HL-60 (cell line): Measurements from ENCODE around the gene BAZ1B.

ENCODE experiments used
- POLR2AphosphoS5 ChIP-seq: IDR thresholded peaks from 2 replicates; pipeline ENCODE4 v1.6.1; 2012; ENCODE audit warnings: low read depth
- TF ChIP-seq, protein P1 (sequence below): IDR thresholded peaks from one replicate; pipeline ENCODE4 v1.5.1; 2011; ENCODE audit warnings: low read length, control low read depth, inconsistent platforms; ENCODE audit not compliant: insufficient read depth
- TF ChIP-seq, protein P2 (sequence below): IDR thresholded peaks from 2 replicates; pipeline ENCODE4 v1.6.1; 2012; ENCODE audit warnings: low read depth; ENCODE audit not compliant: insufficient replicate concordance

DNA sequence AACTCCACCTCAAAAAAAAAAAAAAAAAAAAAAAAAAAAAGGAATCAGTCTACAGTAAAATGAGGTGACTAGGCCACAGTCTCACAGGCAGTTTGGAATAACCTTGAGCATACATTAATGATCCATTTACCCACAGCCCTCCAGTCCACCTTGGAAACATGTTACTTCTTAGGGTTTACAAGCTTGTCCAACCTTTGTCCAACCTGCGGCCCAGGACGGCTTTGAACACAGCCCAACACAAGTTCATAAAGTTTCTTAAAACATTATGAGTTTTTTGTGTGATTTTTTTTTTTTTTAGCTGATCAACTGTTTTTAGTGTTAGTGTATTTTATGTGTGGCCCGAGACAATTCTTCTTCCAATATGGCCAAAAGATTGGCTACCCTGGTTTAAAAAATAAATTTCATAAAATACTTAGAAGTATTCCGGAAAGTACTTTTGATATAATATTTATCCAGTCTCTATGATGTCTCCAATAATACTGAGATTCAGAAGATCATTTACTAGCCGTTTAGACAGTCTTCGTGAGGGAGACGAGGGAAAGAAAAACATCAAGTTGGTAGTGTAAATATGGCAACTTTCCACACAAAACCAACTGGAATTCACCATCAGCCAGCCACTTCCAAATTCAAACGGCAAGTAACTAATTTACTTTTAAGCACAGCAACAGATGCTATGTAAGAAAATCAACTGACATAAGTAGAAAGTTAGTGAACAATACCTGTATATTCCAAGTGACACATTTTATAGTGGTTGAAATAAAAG, 9.9 kb downstream of the BAZ1B start:
- TF ChIP-seq, protein P1, sequence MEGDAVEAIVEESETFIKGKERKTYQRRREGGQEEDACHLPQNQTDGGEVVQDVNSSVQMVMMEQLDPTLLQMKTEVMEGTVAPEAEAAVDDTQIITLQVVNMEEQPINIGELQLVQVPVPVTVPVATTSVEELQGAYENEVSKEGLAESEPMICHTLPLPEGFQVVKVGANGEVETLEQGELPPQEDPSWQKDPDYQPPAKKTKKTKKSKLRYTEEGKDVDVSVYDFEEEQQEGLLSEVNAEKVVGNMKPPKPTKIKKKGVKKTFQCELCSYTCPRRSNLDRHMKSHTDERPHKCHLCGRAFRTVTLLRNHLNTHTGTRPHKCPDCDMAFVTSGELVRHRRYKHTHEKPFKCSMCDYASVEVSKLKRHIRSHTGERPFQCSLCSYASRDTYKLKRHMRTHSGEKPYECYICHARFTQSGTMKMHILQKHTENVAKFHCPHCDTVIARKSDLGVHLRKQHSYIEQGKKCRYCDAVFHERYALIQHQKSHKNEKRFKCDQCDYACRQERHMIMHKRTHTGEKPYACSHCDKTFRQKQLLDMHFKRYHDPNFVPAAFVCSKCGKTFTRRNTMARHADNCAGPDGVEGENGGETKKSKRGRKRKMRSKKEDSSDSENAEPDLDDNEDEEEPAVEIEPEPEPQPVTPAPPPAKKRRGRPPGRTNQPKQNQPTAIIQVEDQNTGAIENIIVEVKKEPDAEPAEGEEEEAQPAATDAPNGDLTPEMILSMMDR = no peak
- TF ChIP-seq POLR2AphosphoS5 = no peak
- TF ChIP-seq, protein P2, sequence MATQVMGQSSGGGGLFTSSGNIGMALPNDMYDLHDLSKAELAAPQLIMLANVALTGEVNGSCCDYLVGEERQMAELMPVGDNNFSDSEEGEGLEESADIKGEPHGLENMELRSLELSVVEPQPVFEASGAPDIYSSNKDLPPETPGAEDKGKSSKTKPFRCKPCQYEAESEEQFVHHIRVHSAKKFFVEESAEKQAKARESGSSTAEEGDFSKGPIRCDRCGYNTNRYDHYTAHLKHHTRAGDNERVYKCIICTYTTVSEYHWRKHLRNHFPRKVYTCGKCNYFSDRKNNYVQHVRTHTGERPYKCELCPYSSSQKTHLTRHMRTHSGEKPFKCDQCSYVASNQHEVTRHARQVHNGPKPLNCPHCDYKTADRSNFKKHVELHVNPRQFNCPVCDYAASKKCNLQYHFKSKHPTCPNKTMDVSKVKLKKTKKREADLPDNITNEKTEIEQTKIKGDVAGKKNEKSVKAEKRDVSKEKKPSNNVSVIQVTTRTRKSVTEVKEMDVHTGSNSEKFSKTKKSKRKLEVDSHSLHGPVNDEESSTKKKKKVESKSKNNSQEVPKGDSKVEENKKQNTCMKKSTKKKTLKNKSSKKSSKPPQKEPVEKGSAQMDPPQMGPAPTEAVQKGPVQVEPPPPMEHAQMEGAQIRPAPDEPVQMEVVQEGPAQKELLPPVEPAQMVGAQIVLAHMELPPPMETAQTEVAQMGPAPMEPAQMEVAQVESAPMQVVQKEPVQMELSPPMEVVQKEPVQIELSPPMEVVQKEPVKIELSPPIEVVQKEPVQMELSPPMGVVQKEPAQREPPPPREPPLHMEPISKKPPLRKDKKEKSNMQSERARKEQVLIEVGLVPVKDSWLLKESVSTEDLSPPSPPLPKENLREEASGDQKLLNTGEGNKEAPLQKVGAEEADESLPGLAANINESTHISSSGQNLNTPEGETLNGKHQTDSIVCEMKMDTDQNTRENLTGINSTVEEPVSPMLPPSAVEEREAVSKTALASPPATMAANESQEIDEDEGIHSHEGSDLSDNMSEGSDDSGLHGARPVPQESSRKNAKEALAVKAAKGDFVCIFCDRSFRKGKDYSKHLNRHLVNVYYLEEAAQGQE = no peak
